ENCODE data around the gene MYL12A. TPM values are rescaled to one million over a fixed set of nuclear protein-coding genes. Genes with fewer than 3 reads are reported as not detected.
A peak's percentile ranks its signal among the peaks of the same experiment; 100 is the strongest.

Gene MYL12A
- total RNA-seq, 1 donor from 2014 or later: 481 TPM

DNA sequence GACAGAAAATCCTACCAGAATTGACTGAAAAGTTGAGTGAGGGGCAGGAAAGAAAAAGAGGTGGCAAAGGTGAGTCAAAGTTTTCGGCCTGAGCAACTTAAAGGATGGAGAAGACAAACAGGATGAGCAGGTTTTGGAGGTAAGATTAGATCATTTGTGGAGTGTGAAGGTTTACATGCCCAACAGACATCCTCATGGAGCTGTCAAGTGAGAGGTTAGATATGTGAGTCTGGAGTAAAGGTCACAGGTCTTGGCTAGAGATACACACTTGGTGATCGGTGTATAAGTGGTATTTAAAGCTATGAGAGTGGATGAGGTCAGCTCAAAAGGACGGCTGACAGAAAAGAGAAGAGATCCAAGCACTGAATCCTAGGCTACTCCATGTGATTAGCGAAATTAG is 11.1 kb upstream of the MYL12A start:
- intact Hi-C loops (cut with DNase I): loop anchor here (5.0 kb wide), 1 partner anchor 304 kb away; no protein-coding TSS in a partner anchor
- Histone ChIP-seq H3K4me1 (no peaks in the 10 kb centered on the region), H3K4me3 (no peak overlapping the region), H3K27ac (no peak overlapping the region), H3K27me3 (ENCODE audit: low read depth) (no peaks in the 10 kb centered on the region), H3K36me3 (no peaks in the 10 kb centered on the region), H3K9me3 (no peaks in the 10 kb centered on the region)
- TF ChIP-seq, protein P1, sequence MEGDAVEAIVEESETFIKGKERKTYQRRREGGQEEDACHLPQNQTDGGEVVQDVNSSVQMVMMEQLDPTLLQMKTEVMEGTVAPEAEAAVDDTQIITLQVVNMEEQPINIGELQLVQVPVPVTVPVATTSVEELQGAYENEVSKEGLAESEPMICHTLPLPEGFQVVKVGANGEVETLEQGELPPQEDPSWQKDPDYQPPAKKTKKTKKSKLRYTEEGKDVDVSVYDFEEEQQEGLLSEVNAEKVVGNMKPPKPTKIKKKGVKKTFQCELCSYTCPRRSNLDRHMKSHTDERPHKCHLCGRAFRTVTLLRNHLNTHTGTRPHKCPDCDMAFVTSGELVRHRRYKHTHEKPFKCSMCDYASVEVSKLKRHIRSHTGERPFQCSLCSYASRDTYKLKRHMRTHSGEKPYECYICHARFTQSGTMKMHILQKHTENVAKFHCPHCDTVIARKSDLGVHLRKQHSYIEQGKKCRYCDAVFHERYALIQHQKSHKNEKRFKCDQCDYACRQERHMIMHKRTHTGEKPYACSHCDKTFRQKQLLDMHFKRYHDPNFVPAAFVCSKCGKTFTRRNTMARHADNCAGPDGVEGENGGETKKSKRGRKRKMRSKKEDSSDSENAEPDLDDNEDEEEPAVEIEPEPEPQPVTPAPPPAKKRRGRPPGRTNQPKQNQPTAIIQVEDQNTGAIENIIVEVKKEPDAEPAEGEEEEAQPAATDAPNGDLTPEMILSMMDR (IDR thresholded peaks at IDR 0.05): no peak
- DNase-seq (no peak), ATAC-seq (no peak)

DNA sequence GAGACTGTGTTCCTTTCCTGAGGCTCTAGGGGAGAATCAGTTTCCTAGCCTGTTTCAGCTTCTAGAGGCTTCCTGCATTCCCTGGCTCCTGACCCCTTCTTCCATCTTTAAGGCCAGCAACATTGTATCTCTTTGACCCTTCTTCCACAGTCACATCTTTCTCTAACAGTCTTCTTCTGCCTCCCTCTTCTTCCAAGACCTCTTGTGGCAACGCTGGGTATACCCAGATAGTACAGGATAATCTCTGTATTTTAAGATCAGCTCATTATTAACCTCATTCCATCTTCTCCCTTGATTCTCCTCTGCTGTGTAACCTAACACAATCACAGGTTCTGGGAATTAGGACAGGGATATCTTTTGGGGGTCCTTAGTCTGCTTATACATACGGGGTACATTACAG is 8.9 kb upstream of the MYL12A start:
- ATAC-seq (no peak), DNase-seq (no peak)
- Histone ChIP-seq H3K9me3 (no peaks in the 10 kb centered on the region), H3K27me3 (ENCODE audit: low read depth) (no peaks in the 10 kb centered on the region), H3K27ac (no peak overlapping the region), H3K4me1 (no peaks in the 10 kb centered on the region), H3K36me3 (no peaks in the 10 kb centered on the region), H3K4me3 (no peak overlapping the region)
- intact Hi-C loops (cut with DNase I): loop anchor here (5.0 kb wide), 1 partner anchor 306 kb away; no protein-coding TSS in a partner anchor
- TF ChIP-seq, protein P1 (IDR thresholded peaks at IDR 0.05): no peak

DNA sequence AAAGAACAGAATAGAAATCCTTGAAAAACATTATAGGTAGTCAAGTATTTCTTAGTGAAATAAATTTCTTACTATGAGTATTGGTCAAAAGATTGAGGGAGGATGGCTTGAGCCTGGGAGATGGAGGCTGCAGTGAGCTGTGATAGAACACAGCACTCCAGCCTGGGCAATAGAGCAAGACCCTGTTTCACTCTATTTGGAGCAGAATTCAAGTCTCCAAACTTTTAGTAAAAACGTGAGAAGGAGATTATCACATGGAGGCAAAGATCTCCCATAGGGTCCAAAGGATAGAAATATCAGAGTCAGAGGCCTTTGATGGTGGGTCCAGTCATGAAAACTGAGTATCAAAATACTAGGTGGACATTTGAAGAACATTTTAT is 2.4 kb upstream of the MYL12A start:
- Histone ChIP-seq H3K27ac (no peak overlapping the region), H3K4me1 (peaks cover 31% of the 10 kb centered on the region), H3K9me3 (no peaks in the 10 kb centered on the region), H3K36me3 (peaks cover 4% of the 10 kb centered on the region), H3K27me3 (ENCODE audit: low read depth) (no peaks in the 10 kb centered on the region), H3K4me3 (peak overlapping the region; percentile 87)
- DNase-seq: no peak
- intact Hi-C loops (cut with DNase I): no loop called here
- ATAC-seq: no peak
- TF ChIP-seq, protein P1 (IDR thresholded peaks at IDR 0.05): no peak

DNA sequence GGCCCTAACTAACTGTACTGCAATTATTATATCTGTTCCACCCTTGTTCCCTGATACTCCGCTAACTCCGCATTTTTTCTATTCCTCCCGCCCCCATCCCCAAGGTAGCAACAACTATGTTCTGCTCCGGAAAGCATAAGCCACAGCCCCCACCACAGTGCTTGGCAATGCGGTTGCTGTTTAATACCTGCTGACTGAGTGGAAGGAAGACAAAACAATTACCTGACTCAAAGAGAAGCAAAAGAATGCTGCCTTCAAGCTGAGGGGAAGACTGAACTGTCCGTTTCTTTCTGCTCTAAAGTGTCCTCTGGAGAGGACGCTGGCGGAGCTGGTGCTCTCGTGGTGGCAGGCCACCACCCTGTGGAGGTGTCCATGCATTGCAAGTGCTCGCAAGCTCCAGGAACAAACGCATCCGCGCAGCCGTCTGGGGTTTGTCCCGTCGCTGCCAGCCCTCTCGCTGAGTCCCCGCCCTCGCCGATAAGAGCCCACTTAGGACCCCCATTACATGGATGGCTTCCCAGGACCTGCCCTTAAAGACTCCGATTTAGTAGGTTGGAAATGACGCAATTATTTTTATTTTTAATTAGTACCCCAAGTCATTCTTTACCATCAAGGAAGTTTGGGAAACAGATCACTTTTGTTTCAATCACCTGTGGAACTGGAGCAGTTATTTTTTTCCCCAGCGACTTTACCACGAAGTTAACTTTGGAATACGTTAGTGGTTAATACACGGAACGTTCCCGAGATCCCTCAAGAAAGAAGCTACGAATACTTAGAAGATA is 1.6 kb upstream of the MYL12A start:
- intact Hi-C loops (cut with DNase I): no loop called here
- TF ChIP-seq, protein P1 (IDR thresholded peaks at IDR 0.05): peak; percentile 97
- H3K4me3 ChIP-seq: peak overlapping the region; percentile 87
- H3K9me3 ChIP-seq: no peaks in the 10 kb centered on the region
- DNase-seq (peak; percentile 93), ATAC-seq (peak; percentile 85 to 88)
- H3K36me3 ChIP-seq: peaks cover 4% of the 10 kb centered on the region
- no peaks in the 10 kb centered on the region for H3K27me3 ChIP-seq (ENCODE audit: low read depth)
- H3K27ac ChIP-seq: peak overlapping the region; percentile 100
- peaks cover 40% of the 10 kb centered on the region for H3K4me1 ChIP-seq

DNA sequence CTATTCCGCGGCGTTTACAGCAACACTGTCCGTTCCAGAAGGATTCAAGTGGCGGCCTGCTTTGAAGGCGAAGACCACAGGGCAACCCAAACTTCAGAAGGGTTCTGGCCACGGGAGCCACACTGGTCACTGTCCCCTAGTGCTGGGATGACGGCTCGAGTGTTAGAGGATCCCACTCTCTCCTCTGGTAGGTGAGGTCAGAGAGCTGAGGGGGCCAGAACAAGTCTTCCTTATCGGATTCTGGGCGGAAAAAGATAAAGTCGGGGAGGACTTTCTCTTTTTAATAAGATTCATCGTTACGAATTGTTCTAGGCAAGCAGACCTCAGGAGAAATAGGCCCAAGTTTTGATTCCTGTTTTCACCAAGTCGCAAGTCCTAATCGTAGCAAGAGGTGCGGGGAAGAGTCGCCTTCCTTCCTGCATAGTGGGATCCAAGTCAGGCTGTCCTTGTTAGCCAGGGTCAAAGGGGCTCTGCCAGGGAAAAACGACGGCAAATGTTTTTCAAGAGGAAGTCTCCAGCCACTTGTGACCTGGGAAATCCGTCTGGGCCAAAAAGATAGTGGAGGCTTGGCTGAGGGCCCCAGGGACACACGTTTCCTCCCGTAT is 864 bp upstream of the MYL12A start:
- peak; percentile 17 to 23 for ATAC-seq

More for the DNA sequence above, 864 bp upstream of the MYL12A start:
- peak; percentile 58 for DNase-seq
- Histone ChIP-seq H3K4me1 (peaks cover 47% of the 10 kb centered on the region), H3K27ac (peak overlapping the region; percentile 100), H3K9me3 (no peaks in the 10 kb centered on the region), H3K36me3 (peaks cover 4% of the 10 kb centered on the region), H3K27me3 (ENCODE audit: low read depth) (no peaks in the 10 kb centered on the region), H3K4me3 (peak overlapping the region; percentile 87)
- TF ChIP-seq, protein P1 (IDR thresholded peaks at IDR 0.05): no peak
- intact Hi-C loops (cut with DNase I): no loop called here

Measured in lower lobe of right lung (tissue), 2 donors.